ENCODE measurements around the gene ZFAND2A.
"Not testable (repeated sequence)": the region's sequence is repeated elsewhere in the genome, so short reads cannot be mapped to it uniquely, and the experiment has no call there.

Gene ZFAND2A

DNA sequence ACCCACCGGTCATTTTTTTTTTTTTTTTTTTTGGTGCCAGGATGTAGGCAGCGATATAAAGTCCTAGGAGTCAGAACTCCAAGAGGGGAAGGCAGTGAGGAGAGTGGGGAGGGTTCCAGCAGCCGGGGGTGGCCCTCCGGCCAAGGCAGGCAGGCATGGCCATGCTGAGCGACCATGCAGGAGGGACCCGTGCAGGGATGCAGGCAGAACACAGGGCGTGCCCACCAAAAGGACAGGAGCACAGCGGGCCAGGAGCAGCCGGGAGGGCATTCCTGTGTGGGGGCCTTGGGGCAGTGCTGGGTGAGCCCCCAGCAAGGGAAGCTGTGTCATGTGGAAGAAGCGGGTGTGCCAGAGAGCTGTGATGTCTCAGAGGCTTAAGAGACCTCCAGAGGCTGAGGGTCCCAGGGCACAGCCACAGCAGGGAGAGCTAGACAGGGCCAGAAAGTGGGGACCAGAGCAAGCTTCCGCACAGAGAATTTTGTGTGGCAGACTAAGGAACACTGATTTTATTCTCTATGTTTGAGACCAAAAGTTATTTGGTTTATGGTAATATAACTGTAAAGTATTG lies 5.7 kb downstream of the ZFAND2A start:
- H3K4me3 ChIP-seq (ENCODE audit: low read depth, low read length), result no peak overlapping the region

DNA sequence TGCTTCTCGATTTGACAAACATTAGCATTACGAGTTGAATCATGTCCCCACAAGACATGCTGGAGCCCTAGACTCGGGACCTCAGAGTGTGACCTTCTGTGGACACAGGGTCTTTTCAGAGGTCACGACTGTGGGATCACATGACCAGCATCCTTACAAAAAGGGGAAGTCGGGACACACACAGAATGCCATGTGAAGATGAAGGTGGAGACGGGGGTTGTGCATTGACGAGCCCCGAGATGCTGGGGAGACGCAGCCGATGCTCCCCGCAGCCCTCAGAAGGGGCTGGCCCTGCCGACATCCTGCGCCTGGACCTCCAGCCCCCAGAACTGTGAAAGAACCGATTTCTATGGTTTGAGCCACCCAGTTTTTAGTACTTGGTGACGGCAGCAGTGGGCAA lies 7.5 kb downstream of the ZFAND2A start:
- no peak overlapping the region for H3K4me3 ChIP-seq (ENCODE audit: low read depth, low read length)

DNA sequence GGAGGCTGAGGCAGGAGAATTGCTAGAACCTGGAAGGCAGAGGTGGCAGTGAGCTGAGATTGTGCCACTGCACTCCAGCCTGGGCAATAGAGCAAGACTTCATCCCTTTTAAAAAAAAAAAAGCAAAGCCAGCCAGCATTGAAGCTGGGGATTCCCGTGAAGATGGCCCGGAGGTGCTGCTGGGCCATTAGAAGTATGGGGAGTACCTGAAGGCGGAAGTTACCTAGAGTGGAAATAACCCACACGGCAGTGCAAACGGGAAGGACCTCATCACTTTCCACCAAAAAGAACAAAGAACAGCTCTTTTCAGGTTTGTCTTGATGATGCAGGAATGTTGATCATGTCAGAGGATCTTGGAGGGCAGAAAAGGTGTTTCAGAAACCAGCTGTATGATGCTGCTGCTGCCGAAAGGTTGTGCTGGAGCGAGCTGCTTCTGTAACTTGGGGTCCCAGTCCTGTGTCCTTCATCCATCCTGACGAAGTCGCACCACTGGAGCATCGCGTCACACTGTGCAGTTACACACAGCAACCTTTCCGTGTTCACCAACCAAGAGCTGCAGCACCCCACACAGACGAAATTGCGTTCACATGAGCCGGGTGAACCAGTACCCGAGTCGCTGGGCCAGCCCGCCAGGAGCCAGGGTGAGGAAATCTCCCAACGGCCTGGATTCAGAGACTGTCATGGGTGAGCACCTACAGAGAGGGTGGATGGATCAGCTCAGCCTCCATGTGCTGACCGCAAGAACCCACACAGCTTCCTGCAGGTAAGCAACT lies 8.2 kb downstream of the ZFAND2A start:
- no peak overlapping the region for H3K4me3 ChIP-seq (ENCODE audit: low read depth, low read length)

DNA sequence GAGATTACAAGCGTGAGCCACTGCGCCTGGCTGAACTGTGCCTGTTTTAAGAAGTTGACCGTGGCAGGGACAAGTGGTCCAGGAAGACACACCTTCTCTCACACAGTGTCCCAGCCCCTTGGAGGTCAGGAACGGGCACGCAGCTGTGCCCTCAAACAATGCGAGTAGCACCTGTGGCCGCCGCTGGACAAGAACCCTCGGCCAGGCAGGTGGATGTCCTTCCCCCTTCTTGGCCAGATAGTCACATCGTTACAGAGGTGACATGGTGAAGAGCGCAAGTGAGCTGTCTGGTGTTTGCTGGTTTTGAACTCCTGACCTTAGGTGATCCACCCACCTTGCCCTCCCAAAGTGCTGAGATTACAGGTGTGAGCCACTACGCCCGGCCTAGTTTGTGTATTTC lies 8.8 kb downstream of the ZFAND2A start:
- H3K4me3 ChIP-seq (ENCODE audit: low read depth, low read length), result no peak overlapping the region

DNA sequence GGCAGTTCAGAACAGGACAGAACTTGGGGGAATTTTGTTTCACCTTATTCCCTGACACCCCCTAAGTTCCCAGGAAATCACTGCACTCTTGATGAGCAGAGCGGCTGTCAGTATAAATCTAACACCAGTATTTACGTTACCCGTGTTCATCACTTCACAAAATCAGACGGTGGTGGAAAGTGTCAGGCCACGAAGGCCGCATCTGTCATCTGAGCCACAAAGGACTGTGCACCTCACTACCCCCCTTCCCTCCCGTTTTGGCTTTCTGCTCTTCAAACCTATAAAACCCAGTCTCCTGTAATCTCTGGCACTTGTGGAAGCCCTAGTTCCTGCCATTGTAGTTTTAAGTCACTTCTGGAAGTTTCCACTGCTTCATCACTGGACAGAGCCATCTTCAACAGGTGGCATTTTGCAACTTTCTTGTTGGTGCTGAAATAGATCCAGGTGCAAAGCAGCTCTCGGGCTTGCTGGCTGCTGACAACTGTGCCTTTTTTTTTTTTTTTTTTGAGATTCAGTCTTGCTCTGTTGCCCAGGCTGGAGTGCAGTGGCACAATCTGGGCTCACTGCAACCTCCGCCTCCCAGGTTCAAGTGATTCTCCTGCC lies 9.5 kb downstream of the ZFAND2A start:
- no peak overlapping the region for H3K4me3 ChIP-seq (ENCODE audit: low read depth, low read length)

DNA sequence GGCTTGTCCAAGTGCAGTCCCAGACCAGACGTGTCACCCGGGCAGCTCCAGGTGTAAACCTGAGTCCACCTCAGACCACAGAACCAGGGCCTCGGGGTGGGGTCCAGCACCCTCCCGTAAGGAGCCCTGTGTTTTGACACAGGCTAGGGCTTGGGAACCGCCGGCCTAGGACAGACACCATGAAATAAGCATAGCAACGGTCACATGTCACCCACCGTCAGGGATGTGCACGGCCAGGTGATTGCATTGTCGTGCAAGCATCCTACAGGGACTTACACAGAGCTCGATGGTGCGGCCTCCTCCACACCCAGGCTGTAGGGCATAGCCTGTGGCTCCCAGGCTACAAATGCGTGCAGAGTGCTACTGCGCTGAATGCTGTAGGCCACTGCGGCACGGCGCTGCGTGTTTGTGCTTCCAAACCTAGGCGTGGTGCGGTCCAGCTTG lies 10.6 kb downstream of the ZFAND2A start:
- H3K4me3 ChIP-seq (ENCODE audit: low read depth, low read length), result no peak overlapping the region

DNA sequence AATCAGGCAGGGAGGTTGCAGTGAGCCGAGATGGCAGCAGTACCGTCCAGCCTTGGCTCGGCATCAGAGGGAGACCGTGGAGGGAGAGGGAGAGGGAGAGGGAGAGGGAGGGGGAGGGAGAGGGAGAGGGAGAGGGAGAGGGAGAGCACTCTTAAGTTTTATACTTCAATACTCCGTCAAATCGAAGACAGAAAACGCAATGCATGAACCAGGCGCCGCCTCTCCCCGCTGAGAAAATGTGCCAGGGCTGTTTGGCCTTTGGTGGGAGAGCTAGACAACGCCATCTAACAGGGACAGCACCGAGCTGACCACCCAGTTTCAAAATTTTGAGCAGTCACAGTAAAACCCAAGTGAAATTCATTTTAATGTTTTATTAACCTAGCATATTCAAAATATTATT lies 12.1 kb downstream of the ZFAND2A start:
- not testable (repeated sequence) for H3K4me3 ChIP-seq (ENCODE audit: low read depth, low read length)

DNA sequence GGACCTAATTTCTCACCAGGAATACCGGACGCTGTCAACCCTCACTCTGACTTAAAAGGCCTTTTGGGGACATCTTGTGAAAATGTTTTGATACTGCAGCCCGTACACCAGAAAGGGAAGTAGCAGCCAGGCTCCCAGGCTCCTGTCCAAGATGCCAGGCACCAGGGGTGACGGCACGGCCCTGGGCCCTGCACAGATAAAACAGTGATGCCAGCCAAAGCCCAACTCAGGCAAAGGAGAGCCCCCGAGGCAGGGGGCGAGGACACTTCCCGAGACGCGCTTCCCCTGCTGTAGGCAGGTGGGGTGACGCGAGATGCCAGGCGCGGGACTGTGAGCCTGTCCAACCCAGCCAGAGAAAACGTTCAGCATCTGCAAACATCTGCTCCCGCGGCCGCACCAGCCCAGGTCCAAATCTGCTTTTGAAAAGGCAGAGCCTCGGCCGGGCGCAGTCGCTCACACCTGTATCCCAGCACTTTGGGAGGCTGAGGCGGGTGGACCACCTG lies 15.7 kb downstream of the ZFAND2A start:
- H3K4me3 ChIP-seq (ENCODE audit: low read depth, low read length), result no peak overlapping the region

DNA sequence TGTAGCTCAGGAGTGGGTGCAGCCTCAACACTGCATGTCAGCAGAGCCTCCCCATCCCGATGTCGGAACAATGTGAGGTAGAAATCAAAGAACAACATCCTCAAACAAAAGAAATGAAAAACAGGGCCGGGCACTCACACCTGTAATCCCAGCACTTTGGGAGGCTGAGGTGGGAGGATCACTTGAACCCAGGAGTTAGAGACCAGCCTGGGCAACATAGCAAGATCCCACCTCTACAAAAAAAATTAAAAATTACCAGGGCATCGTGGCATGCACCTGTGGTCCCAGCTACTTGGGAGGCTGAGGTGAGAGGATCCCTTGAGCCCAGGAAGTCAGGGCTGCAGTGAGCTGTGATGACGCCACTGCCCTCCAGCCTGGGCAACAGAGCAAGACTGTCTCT lies 17.0 kb downstream of the ZFAND2A start:
- H3K4me3 ChIP-seq (ENCODE audit: low read depth, low read length), result not testable (repeated sequence)

DNA sequence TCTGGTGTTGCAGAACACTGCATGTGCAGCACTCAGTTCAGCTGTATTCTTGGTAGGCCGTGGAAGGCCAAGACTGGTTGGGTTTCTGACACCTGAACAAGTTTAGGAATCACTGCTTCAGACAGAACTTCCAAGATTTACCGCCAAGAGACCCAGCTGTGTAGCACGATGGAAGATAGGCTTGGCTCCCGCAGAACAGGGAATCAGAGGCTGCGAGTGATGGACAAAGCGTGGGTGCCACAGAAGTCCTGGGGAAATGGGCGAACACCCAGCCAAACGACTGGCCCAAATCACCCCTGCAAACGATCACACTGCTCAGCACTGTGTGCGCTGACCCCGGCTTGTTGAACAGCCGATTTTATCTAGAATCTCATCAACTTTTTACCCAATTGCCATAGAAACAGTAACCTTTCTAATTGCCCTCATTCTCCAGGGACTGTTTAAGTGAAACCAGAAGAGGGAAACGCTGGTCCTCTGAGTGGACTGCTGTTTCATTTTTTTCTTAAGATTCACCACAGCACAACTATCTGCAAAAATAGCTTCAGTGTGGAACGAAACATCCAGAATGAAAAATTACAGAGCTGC lies 17.9 kb downstream of the ZFAND2A start:
- no peak overlapping the region for H3K4me3 ChIP-seq (ENCODE audit: low read depth, low read length)

DNA sequence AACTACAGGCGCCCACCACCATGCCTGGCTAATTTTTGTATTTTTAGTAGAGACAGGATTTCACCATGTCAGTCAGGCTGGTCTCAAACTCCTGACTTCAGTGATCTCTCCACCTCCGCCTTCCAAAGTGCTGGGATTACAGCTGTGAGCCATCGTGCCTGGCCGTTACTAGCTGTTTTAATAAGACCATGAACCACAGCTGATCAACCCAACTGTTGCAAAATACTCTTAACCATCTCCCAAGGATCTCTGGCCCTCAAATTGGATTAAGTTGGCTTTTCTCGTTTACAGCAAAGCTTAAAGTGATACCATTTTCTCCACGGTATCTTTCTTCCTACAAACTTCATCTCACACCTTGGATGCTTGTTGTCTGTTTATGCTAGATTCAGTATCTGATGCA lies 18.3 kb downstream of the ZFAND2A start:
- H3K4me3 ChIP-seq (ENCODE audit: low read depth, low read length), result no peak overlapping the region

DNA sequence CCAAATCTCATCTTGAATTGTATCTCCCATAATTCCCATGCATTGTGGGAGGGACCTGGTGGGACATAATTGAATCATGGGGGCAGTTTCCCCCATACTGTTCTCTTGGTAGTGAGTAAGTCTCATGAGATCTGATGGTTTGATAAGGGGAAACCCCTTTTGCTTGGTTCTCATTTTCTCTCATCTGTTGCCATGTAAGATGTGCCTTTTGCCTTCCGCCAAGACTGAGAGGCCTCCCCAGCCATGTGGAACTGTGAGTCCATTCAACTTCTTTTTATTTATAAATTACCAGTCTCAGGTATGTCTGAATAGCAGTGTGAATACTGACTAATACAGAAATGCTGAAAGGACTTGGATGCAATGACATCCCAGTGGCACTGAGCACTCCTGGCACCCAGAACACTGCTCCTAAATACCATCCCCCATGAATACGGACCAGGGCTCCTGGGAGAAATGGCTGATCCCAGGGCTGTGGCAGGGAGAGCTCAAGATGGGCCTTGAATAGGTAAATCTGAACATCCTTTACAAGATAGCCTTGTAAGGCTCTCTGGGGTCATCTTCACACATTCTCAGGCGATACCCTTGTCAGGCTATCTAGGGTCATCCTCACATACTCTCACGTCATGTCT lies 19.4 kb downstream of the ZFAND2A start:
- H3K4me3 ChIP-seq (ENCODE audit: low read depth, low read length), result no peak overlapping the region

DNA sequence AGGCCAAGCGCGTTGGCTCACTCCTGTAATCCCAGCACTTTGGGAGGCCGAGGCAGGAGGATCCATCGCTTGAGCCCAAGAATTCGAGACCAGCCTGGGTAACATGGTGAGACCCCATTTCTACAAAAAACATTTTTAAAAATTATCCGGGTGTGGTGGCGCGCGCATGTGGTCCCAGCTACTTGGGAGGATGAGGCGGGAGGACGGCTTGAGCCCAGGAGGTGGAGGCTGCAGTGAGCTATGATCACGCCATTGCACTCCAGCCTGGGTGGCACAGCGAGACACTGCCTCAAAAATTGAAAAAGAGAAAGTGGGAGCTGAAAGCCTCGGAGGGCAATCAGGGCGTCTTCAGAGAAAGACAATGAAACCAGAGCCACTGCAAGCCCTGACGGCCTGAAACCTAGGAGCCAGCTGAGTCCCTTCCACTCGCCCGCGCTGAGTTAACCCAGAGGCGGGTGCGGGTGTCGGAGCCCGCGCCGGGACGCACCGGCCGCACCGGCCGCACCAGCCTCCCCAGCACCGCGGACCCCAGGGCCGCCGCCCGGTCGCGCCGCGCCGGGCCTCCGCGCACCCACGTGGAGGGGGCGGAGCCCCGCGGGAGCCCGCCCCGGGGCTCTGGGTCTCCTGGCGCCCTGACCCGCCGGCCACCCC lies 22.4 kb downstream of the ZFAND2A start:
- peak overlapping the region; percentile 81 for H3K4me3 ChIP-seq (ENCODE audit: low read depth, low read length)

DNA sequence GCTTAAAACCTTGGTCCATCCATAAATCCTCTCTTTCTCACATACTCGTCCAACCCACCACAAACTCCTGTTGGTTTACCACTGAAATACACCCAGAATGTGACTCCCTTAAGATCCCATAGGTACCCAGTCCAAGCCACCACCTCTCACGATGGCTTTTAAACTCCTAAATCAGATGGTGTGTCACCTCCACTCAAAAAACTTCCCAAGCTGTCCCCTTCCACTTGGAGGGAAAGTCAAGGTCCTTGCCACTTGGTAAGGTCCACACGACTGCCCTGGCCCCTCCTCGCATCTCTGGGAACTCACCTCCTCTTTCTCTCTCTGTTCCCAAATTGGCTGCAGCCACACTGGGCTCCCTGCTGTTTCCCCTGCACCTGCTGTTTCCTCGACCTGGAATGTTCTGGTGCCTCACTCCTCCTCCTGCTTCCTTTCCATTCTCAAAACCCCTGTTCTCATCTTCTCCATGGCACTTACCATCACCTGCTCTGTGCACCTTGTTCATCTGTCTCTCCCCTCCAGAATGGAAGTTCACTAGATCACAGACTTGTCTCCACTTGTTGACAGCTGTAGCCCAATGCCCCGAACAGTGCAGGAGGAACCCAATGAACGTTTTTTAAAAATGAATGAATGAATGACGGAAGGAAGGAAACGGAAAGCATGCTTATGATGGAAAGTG lies 23.0 kb downstream of the ZFAND2A start:
- H3K4me3 ChIP-seq (ENCODE audit: low read depth, low read length), result peak overlapping the region; percentile 81

DNA sequence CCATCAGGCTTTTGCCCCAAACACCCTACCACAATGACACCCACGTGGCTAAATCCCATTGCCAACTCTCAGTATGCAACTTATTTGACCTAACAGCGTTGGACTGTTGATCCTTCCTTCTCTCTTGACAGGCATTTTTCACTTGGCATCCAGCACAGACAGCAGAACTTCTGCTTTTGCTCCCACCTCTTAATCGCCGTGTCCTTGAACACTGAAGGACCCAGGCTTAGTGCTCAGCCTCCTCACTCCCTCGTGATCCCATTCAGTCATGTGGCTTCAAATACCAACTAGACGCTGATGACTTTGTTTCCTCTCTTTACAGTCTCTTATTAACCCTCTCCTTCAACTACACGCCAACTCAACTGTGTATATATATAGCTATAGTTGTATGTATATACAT lies 25.0 kb downstream of the ZFAND2A start:
- H3K4me3 ChIP-seq (ENCODE audit: low read depth, low read length), result no peak overlapping the region

DNA sequence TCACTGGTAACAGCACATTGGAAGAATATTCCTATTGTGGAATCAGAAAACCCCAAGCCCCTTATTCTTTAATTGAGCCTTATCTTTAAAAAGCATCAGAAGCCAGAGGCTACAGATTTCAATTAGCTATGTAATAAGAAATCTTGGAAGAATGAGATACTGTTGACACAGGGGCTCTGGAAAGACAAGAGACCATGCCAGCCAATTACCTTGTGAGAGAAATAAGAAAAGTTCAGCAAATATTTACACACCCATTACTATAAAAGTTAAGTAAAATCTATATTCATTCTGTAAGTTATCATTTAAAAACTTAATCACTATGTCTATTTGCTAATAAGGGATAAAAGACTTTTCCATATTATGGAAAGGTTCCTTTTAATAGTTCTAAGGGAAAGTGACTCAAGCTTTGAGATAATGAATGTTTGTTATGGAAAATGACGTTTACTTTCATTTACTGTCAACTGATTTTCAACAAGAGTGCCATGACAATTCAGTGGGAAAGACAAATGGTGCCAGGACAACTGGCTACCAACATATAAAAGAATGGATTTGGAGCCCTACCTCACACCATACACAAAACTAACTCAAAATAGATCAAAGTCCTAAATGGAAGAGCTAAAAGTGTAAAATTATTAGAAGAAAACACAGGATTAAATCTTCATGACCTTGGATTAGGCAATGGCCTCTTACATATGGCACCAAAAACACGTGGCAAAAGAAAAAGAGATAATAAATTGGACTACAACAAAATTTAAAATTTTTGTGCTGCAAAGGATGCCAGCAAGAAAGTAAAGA lies 28.3 kb downstream of the ZFAND2A start:
- H3K4me3 ChIP-seq (ENCODE audit: low read depth, low read length), result no peak overlapping the region

DNA sequence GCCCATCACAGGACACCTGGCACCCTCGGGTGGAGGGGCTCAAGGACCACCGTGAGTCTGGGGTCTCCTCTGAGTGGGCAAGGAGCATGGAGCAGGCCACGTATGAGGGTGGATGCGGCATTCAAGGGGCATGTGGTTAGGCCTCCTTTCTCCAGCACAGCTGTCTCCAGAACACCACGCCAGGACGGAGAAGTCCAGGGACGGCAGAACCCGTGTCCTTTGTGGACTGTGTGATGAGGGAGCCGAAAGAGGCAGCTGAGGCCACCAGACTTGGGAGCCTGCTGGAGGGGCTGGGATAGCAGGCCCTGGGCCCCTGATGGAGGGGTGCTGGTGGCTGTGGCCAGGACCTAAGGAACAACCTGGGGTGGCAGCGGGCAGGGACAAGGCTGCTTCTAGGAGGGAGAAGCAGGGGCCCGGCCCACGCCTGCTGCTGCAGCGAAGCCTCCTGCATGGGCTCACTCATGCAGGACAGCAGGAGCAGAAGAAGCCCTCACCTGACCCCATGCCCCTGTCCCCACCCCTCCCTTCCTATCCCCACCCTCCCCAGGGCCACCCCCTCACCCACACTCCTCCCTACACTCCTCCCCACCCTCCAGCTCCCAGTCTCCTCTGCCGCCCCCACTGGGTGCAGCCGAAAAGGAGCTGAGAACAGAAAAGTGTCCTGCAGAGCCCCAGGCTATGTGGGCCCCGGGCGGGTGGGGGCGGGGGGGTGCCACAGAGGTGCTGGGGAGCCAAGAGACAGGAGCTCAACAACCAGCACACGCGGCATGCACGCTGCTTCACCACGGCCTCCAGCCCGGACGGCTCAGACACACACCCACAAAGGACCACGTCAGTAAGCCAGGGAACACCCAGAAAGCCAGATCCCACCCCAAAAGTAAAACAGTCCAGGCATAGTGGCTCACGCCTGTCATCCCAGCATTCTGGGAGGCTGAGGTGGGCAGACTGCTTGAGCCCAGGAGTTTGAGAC lies 29.7 kb downstream of the ZFAND2A start:
- H3K4me3 ChIP-seq (ENCODE audit: low read depth, low read length), result no peak overlapping the region

DNA sequence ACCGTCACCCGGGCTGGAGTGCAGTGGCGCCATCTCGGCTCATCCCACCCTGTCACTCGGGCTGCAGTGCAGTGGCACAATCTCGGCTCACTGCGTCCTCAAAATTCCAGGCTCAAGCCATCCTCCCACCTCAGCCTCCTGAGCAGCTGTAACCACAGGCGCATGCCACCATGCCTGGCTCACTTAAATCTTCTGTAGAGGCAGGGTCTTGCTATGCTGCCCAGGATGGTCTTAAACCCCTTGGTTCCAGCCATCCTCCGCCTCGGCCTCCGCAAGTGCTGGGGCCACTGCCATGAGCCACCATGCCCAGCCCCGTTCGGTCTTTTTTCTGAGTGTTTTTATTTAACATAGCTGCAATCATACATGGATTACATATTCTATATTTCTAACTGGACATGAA lies 30.6 kb downstream of the ZFAND2A start:
- H3K4me3 ChIP-seq (ENCODE audit: low read depth, low read length), result no peak overlapping the region

Data from iPS-11a (cell line).